SK-N-SH (cell line): ENCODE results near the gene SASH1. TPM values are rescaled to one million over a fixed set of nuclear protein-coding genes. Genes with fewer than 3 reads are reported as not detected.

Experiments used
- CTCF ChIA-PET: fragments of 300-600, 350-600 bp; formaldehyde crosslinking; extraction: SDS; loops from one replicate; lab custom pipeline; 2021; lab: Yijun Ruan, JAX
- POLR2A ChIA-PET: fragments of 350-600 bp; sonication (Branson Sonifier 250); formaldehyde crosslinking; extraction: SDS; loops from one replicate; lab custom pipeline; 2020; ENCODE audit warnings: antibody characterized with exemption, inconsistent platforms; lab: Yijun Ruan, JAX
- DNase-seq: peaks from one replicate; pipeline ENCODE4 v3.0.0; 2012
- H2AFZ ChIP-seq: fragments of 200-600 bp; sonication (generic); 2 replicates; pipeline ENCODE4 v1.8.1; 2016; ENCODE audit warnings: antibody characterized with exemption, mild to moderate bottlenecking, low read depth
- H3F3A ChIP-seq: fragments of 200-600 bp; sonication (generic); replicated peaks from 2 replicates; pipeline ENCODE3; 2016; ENCODE audit warnings: antibody characterized with exemption, mild to moderate bottlenecking; ENCODE audit not compliant: insufficient read depth
- H3K27ac ChIP-seq, 2 experiments: fragments of 200-500 bp in 1 of 2; fragments of 200-600 bp in 1 of 2; sonication (Bioruptor generic) in 1 of 2; sonication (generic), shearing (Covaris generic) in 1 of 2; 2 replicates each; pipeline versions ENCODE4 v1.5.1 to v1.6.1; 2014 to 2016; ENCODE audit warnings: low read depth in 2 of 2, inconsistent platforms in 1 of 2, low read length in 1 of 2, mild to moderate bottlenecking in 1 of 2, mixed read lengths in 1 of 2
- H3K27me3 ChIP-seq: fragments of 200-600 bp; sonication (generic), shearing (Covaris generic); 2 replicates; pipeline ENCODE4 v1.6.1; 2016; ENCODE audit warnings: mixed run types; ENCODE audit not compliant: insufficient read depth
- H3K36me3 ChIP-seq, 2 experiments: fragments of 200-500 bp in 1 of 2; fragments of 200-600 bp in 1 of 2; sonication (Bioruptor generic) in 1 of 2; sonication (generic) in 1 of 2; replicated peaks in 1 of 2; 2 replicates each; pipeline versions ENCODE3 to v1.5.1; 2014 to 2016; ENCODE audit warnings: low read length in 1 of 2, mild to moderate bottlenecking in 1 of 2; ENCODE audit not compliant: insufficient read depth in 2 of 2, control insufficient read depth in 1 of 2
- H3K4me1 ChIP-seq, 2 experiments: fragments of 200-500 bp in 1 of 2; fragments of 200-600 bp in 1 of 2; sonication (Bioruptor generic) in 1 of 2; sonication (generic), shearing (Covaris generic) in 1 of 2; 2 replicates each; pipeline versions ENCODE4 v1.5.1 to v1.6.1; 2014 to 2016; ENCODE audit warnings: low read depth in 1 of 2, low read length in 1 of 2, mixed run types in 1 of 2; ENCODE audit not compliant: insufficient read depth in 2 of 2, control insufficient read depth in 1 of 2
- H3K4me2 ChIP-seq: fragments of 200-600 bp; sonication (generic), shearing (Covaris generic); 2 replicates; pipeline ENCODE4 v1.6.1; 2017; ENCODE audit warnings: mixed run types
- H3K4me3 ChIP-seq, 2 experiments: fragments of 200-500 bp in 1 of 2; fragments of 200-600 bp in 1 of 2; sonication (Bioruptor generic) in 1 of 2; sonication (generic), shearing (Covaris generic) in 1 of 2; 2 replicates each; pipeline versions ENCODE4 v1.5.1 to v1.8.1; 2014 to 2016; ENCODE audit warnings: low read depth in 2 of 2, inconsistent platforms in 1 of 2, low read length in 1 of 2, mild to moderate bottlenecking in 1 of 2, mixed read lengths in 1 of 2, moderate library complexity in 1 of 2
- H3K79me2 ChIP-seq: fragments of 200-600 bp; sonication (generic); 2 replicates; pipeline ENCODE4 v1.8.1; 2017; ENCODE audit warnings: mild to moderate bottlenecking; ENCODE audit not compliant: insufficient read depth
- H3K9ac ChIP-seq: fragments of 200-600 bp; sonication (generic); 2 replicates; pipeline ENCODE4 v1.6.1; 2017; ENCODE audit warnings: mixed run types
- H3K9me2 ChIP-seq: fragments of 200-600 bp; sonication (generic); 2 replicates; pipeline ENCODE4 v1.6.1; 2017; ENCODE audit warnings: mixed run types
- H3K9me3 ChIP-seq: fragments of 200-600 bp; sonication (generic); 2 replicates; pipeline ENCODE4 v1.6.1; 2017; ENCODE audit warnings: mixed run types, mild to moderate bottlenecking, moderate library complexity
- H4K20me1 ChIP-seq: fragments of 200-600 bp; sonication (generic); 2 replicates; pipeline ENCODE4 v1.6.1; 2017; ENCODE audit warnings: mild to moderate bottlenecking, mixed run types; ENCODE audit not compliant: insufficient read depth
- CHD2 ChIP-seq: fragments of 150-350 bp; IDR thresholded peaks from 2 replicates; pipeline ENCODE4 v1.6.1; 2018; ENCODE audit warnings: low read length; ENCODE audit not compliant: partially characterized antibody
- FOXM1 ChIP-seq: IDR thresholded peaks from 2 replicates; pipeline ENCODE4 v1.4.0; 2012; ENCODE audit warnings: low read depth, mild to moderate bottlenecking
- GABPA ChIP-seq: IDR thresholded peaks from 2 replicates; pipeline ENCODE4 v1.4.0; 2012; ENCODE audit warnings: low read depth, mild to moderate bottlenecking
- GATA2 ChIP-seq: sonication (generic); formaldehyde crosslinking; IDR thresholded peaks from 2 replicates; pipeline ENCODE4 v1.5.0; 2020; ENCODE audit warnings: mild to moderate bottlenecking, missing genetic modification reagents
- IRF3 ChIP-seq: fragments of 150-350 bp; IDR thresholded peaks from 2 replicates; pipeline ENCODE4 v1.6.1; 2016; ENCODE audit warnings: mild to moderate bottlenecking, low read depth, low read length
- JUND ChIP-seq: IDR thresholded peaks from 2 replicates; pipeline ENCODE4 v1.4.0; 2012
- PBX3 ChIP-seq: IDR thresholded peaks from 2 replicates; pipeline ENCODE4; 2012
- REST ChIP-seq: IDR thresholded peaks from 2 replicates; pipeline ENCODE4 v1.6.1; 2012; ENCODE audit warnings: mild to moderate bottlenecking, low read depth, low read length, moderate library complexity
- RFX5 ChIP-seq: IDR thresholded peaks from 2 replicates; pipeline ENCODE4 v1.6.1; 2012; ENCODE audit warnings: mild to moderate bottlenecking, improper control_type of control experiment, low read length
- SIN3A ChIP-seq: IDR thresholded peaks from 2 replicates; pipeline ENCODE4 v1.6.1; 2012; ENCODE audit warnings: low read depth, mild to moderate bottlenecking, low read length, moderate library complexity, borderline replicate concordance
- SMC3 ChIP-seq: IDR thresholded peaks from 2 replicates; pipeline ENCODE4 v1.6.1; 2012; ENCODE audit warnings: low read depth, low read length, improper control_type of control experiment
- TAF1 ChIP-seq: IDR thresholded peaks from 2 replicates; pipeline ENCODE4 v1.6.1; 2012; ENCODE audit warnings: low read depth, mild to moderate bottlenecking, low read length, moderate library complexity, borderline replicate concordance
- TEAD4 ChIP-seq: IDR thresholded peaks from 2 replicates; pipeline ENCODE4 v1.4.0; 2012; ENCODE audit warnings: mild to moderate bottlenecking, borderline replicate concordance; ENCODE audit not compliant: insufficient read depth
- USF1 ChIP-seq: IDR thresholded peaks from 2 replicates; pipeline ENCODE4 v1.4.0; 2012; ENCODE audit warnings: low read depth, borderline replicate concordance
- USF2 ChIP-seq: fragments of 150-350 bp; IDR thresholded peaks from 2 replicates; pipeline ENCODE4 v1.6.1; 2017; ENCODE audit warnings: antibody characterized with exemption, low read length, low read depth, borderline replicate concordance
- YY1 ChIP-seq: IDR thresholded peaks from 2 replicates; pipeline ENCODE4 v1.4.0; 2012; ENCODE audit warnings: low read depth, mild to moderate bottlenecking
- ZBTB33 ChIP-seq: IDR thresholded peaks from 2 replicates; pipeline ENCODE4 v1.4.0; 2012; ENCODE audit warnings: low read depth, borderline replicate concordance
- WGBS: methylation state at CpG from one replicate; pipeline ENCODE4 v1.1.6; 2017; ENCODE audit warnings: low lambda C conversion rate; 5-methylcytosine and 5-hydroxymethylcytosine counted together
- polyA plus RNA-seq, 3 experiments: library from polyadenylated mRNA; depleted of rRNA; stranded (reverse); fragments of >200 nt; gene quantifications; 2 replicates each; pipeline ENCODE4 v1.2.3, GENCODE V29; 2012

Gene SASH1
- polyA plus RNA-seq, 1 of the 3 experiments (the other 2 are of a cell fraction) = 19.8 TPM

GRCh38 chr6:148426317-148426977 is 83.8 kb downstream of the SASH1 start:
- peak overlapping the region; percentile 28; the same call in 1 of the 2 replicates for H3K9ac ChIP-seq
- H3K4me2 ChIP-seq = peak overlapping the region; percentile 73
- WGBS = 26% methylated on average over 9 of the region's 9 CpGs
- H4K20me1 ChIP-seq = no peaks in the 10 kb centered on the region
- H3K9me3 ChIP-seq = no peaks in the 10 kb centered on the region
- peaks cover 0 to 12% of the 10 kb centered on the region in 2 experiments; a peak in 1 of 4 replicates for H3K4me1 ChIP-seq
- peaks cover 50% of the 10 kb centered on the region for H3K79me2 ChIP-seq
- no peak overlapping the region for H3K4me3 ChIP-seq
- H3K27ac ChIP-seq = peak overlapping the region in 1 of 2 experiments; percentile 75; a peak in 2 of 4 replicates
- peaks cover 14% of the 10 kb centered on the region for H3F3A ChIP-seq
- no peaks in the 10 kb centered on the region for H3K27me3 ChIP-seq
- no peaks in the 10 kb centered on the region for H3K36me3 ChIP-seq
- no peak for DNase-seq
- POLR2A ChIA-PET = no interaction called here
- H2AFZ ChIP-seq = 0 out of 2 replicates have a peak overlapping the region, but pooled peaks have one; percentile 29
- TF ChIP-seq USF2 (no peak), USF1 (no peak), TAF1 (no peak), SMC3 (no peak), PBX3 (no peak), RFX5 (no peak), ZBTB33 (no peak), IRF3 (no peak), JUND (no peak), YY1 (no peak), TEAD4 (no peak), GATA2 (CRISPR knock-in tag) (no peak), REST (no peak), SIN3A (no peak), CHD2 (no peak), GABPA (no peak), FOXM1 (no peak)
- CTCF ChIA-PET = no interaction called here
- H3K9me2 ChIP-seq = no peaks in the 10 kb centered on the region
